Camera-type eye (tissue), 1 donor: ENCODE measurements around the gene IPO8. TPM values are rescaled to one million over a fixed set of nuclear protein-coding genes. Genes with fewer than 3 reads are reported as not detected.

Experiments used
- total RNA-seq: library from RNA; depleted of rRNA; stranded (reverse); fragments of >200 nt; gene quantifications from one replicate; pipeline ENCODE4 v1.2.3, GENCODE V29; 2014

Gene IPO8
- total RNA-seq, result 56.7 TPM

GRCh38 chr12:30695199-30696102 is at the start of gene IPO8:
Gene IPO8 (minus strand): TSS chr12:30695869. CDS start chr12:30695647, 222 bp downstream.

Other genes starting within 250 kb of the IPO8 start
- gene CAPRIN2, start 59.1 kb upstream of the IPO8 start, total RNA-seq, result 89.2 TPM
- gene TSPAN11, start 230.9 kb upstream of the IPO8 start, total RNA-seq, result 15.6 TPM